GM12878 (cell line): Measurements from ENCODE around the gene CFAP70. TPM values are rescaled to one million over a fixed set of nuclear protein-coding genes. Genes with fewer than 3 reads are reported as not detected.

Experiments used
- ATAC-seq: fragments of 200-7000 bp; cut with Tn5 transposase; 3 replicates; pipeline ENCODE4 v1.9.1; 2020; ENCODE audit warnings: mild to moderate bottlenecking, moderate library complexity
- BruUV-seq: library from RNA; stranded (reverse); fragments of 400-500 nt; replicated peaks from 2 replicates; lab custom pipeline; 2021; lab: Mats Ljungman, UMichigan
- CTCF ChIA-PET: fragments of 300-600 bp; sonication (Branson Sonifier 250); formaldehyde crosslinking; extraction: SDS; loops from one replicate; lab custom pipeline; 2021; ENCODE audit warnings: inconsistent platforms; lab: Yijun Ruan, JAX
- POLR2A ChIA-PET: fragments of 350-600 bp; formaldehyde crosslinking; extraction: SDS; loops from one replicate; lab custom pipeline; 2021; ENCODE audit warnings: inconsistent platforms; lab: Charles Lee
- RAD21 ChIA-PET: fragments of 300-600 bp; sonication (Branson Sonifier 250); formaldehyde crosslinking; loops from one replicate; lab custom pipeline; 2023; ENCODE audit warnings: antibody characterized with exemption; ENCODE audit not compliant: unreplicated experiment; lab: Charles Lee
- SMC1A ChIA-PET: fragments of 300-600 bp; sonication (Branson Sonifier 250); formaldehyde crosslinking; loops from one replicate; lab custom pipeline; 2023; ENCODE audit not compliant: unreplicated experiment, uncharacterized antibody; lab: Charles Lee
- DNase-seq: peaks from one replicate; pipeline ENCODE4 v3.0.0-alpha.2; 2011; ENCODE audit warnings: low read depth, low spot score
- FAIRE-seq: peaks from 3 replicates; lab custom pipeline; 2011; peaks lifted over from hg19 to GRCh38; lab: Jason Lieb, UNC
- H2AFZ ChIP-seq: 2 replicates; pipeline ENCODE4 v1.6.0; 2011; ENCODE audit warnings: low read depth, low read length, control low read depth; ENCODE audit not compliant: control insufficient read depth
- H3K27ac ChIP-seq: 2 replicates; pipeline ENCODE4 v1.5.1; 2011; ENCODE audit warnings: control low read depth; ENCODE audit not compliant: control insufficient read depth, insufficient read depth
- H3K27me3 ChIP-seq, 2 experiments: replicated peaks in 1 of 2; 2 replicates each; pipeline versions ENCODE4 v1.6.0 to v1.6.1; 2011; ENCODE audit warnings: low read length in 1 of 2; ENCODE audit not compliant: control insufficient read depth in 2 of 2, insufficient read depth in 2 of 2
- H3K36me3 ChIP-seq, 2 experiments: 2 replicates each; pipeline ENCODE4 v1.5.1; 2011; ENCODE audit warnings: low read length in 1 of 2; ENCODE audit not compliant: control insufficient read depth in 2 of 2, insufficient read depth in 2 of 2
- H3K4me1 ChIP-seq: 2 replicates; pipeline ENCODE4 v1.6.1; 2011; ENCODE audit warnings: mild to moderate bottlenecking, low read length, moderate library complexity, mixed read lengths; ENCODE audit not compliant: control insufficient read depth, insufficient read depth
- H3K4me2 ChIP-seq: 2 replicates; pipeline ENCODE4 v1.6.0; 2011; ENCODE audit warnings: control low read depth; ENCODE audit not compliant: control insufficient read depth, insufficient read depth
- H3K4me3 ChIP-seq: fragments of 200-600 bp; sonication (generic); 2 replicates; pipeline ENCODE4 v1.5.1; 2016
- H3K79me2 ChIP-seq: 2 replicates; pipeline ENCODE4 v1.6.0; 2011; ENCODE audit warnings: low read length; ENCODE audit not compliant: control insufficient read depth, insufficient read depth
- H3K9ac ChIP-seq: 2 replicates; pipeline ENCODE4 v1.8.0; 2011; ENCODE audit warnings: low read length, control low read depth, mixed read lengths; ENCODE audit not compliant: control insufficient read depth, insufficient read depth
- H3K9me3 ChIP-seq: replicated peaks from 3 replicates; pipeline ENCODE4 v1.5.1; 2011; ENCODE audit warnings: mild to moderate bottlenecking, low read length; ENCODE audit not compliant: control insufficient read depth, insufficient read depth
- H4K20me1 ChIP-seq: 2 replicates; pipeline ENCODE4 v1.6.0; 2011; ENCODE audit not compliant: control insufficient read depth, insufficient read depth
- EGR1 ChIP-seq, 2 experiments: IDR thresholded peaks; 1 replicate in 1 of 2; 2 replicates in 1 of 2; pipeline ENCODE4 v1.6.1; 2011 to 2012; ENCODE audit warnings: low read depth in 2 of 2, low read length in 2 of 2, borderline replicate concordance in 1 of 2, mild to moderate bottlenecking in 1 of 2, moderate library complexity in 1 of 2
- NFYB ChIP-seq: IDR thresholded peaks from 2 replicates; pipeline ENCODE4 v1.6.1; 2011; ENCODE audit warnings: low read depth, mild to moderate bottlenecking, low read length, improper control_type of control experiment, moderate library complexity; ENCODE audit not compliant: insufficient read depth
- RB1 ChIP-seq: fragments of 450-650 bp; formaldehyde crosslinking; IDR thresholded peaks from 2 replicates; pipeline ENCODE4 v1.6.1; 2017; ENCODE audit warnings: mild to moderate bottlenecking, borderline replicate concordance
- USF1 ChIP-seq: IDR thresholded peaks from 2 replicates; pipeline ENCODE4 v1.6.1; 2011; ENCODE audit warnings: borderline replicate concordance, low read depth, mild to moderate bottlenecking, moderate library complexity, mixed read lengths, low read length; ENCODE audit not compliant: insufficient read depth; ENCODE audit errors: extremely low read length
- WGBS: methylation state at CpG from one replicate; pipeline ENCODE4 v1.1.6; 2016; ENCODE audit warnings: low lambda C conversion rate; ENCODE audit not compliant: insufficient replicate concordance, insufficient coverage; ENCODE audit errors: missing lambda C conversion rate; 5-methylcytosine and 5-hydroxymethylcytosine counted together
- in situ Hi-C: fragments of 300-500 bp; cut with MboI; formaldehyde crosslinking; loops from 9 replicates; pipeline ENCODE4 v1.14.3; 2018; ENCODE audit warnings: mixed read lengths
- intact Hi-C: fragments of 100-400 bp; cut with micrococcal nuclease; formaldehyde crosslinking; loops from one replicate; pipeline ENCODE4 v1.14.2; 2022; ENCODE audit not compliant: unreplicated experiment
- polyA plus RNA-seq, 11 experiments: library from polyadenylated mRNA; depleted of rRNA in 4 of 11; unstranded in 6 of 11; stranded (reverse) in 5 of 11; fragments of >200 nt; fragmentation: Nextera tagmentation in 4 of 11; fragmentation: Illumina TruSeq in 1 of 11; extraction: Ambion mirVana in 4 of 11; extraction: Trizol in 1 of 11; gene quantifications; 1 replicate in 1 of 11; 2 replicates in 10 of 11; pipeline versions ENCODE4 v1.2.1 to v1.2.3, GENCODE V29; 2011 to 2016; ENCODE audit warnings: inconsistent platforms in 2 of 11, missing spikeins in 2 of 11, low read depth in 1 of 11
- total RNA-seq, 4 experiments: library from RNA; depleted of rRNA in 3 of 4; stranded (reverse); fragments of >200 nt in 3 of 4; fragmentation: Illumina TruSeq in 1 of 4; extraction: Trizol in 1 of 4; gene quantifications; 2 replicates each; pipeline versions ENCODE4 v1.2.1 to v1.2.3, GENCODE V29; 2013 to 2021
- TF ChIP-seq, protein P1 (sequence below): fragments of 450-650 bp; IDR thresholded peaks from 2 replicates; pipeline ENCODE4 v1.6.1; 2017; ENCODE audit warnings: low read depth, mild to moderate bottlenecking, moderate library complexity
- TF ChIP-seq, protein P2 (sequence below): fragments of 450-650 bp; IDR thresholded peaks from 2 replicates; pipeline ENCODE4 v1.6.1; 2017; ENCODE audit warnings: mild to moderate bottlenecking
- TF ChIP-seq, protein P3 (sequence below): fragments of 450-650 bp; IDR thresholded peaks from 2 replicates; pipeline ENCODE4 v1.6.1; 2018; ENCODE audit warnings: mild to moderate bottlenecking, low read depth, moderate library complexity; ENCODE audit not compliant: partially characterized antibody

The CFAP70 gene
- total and polyA plus RNA-seq, 10 of the 15 experiments (the other 5 are each of a cell fraction or from before 2014, with no cell fraction given), result 0.21 to 1.1 (median 0.42) TPM

- TF ChIP-seq EGR1 (IDR thresholded peaks at IDR 0.05; ENCODE audit: borderline replicate concordance in 1 of 2, low read depth in 2 of 2, low read length in 2 of 2), result no peak
- TF ChIP-seq, protein P1, sequence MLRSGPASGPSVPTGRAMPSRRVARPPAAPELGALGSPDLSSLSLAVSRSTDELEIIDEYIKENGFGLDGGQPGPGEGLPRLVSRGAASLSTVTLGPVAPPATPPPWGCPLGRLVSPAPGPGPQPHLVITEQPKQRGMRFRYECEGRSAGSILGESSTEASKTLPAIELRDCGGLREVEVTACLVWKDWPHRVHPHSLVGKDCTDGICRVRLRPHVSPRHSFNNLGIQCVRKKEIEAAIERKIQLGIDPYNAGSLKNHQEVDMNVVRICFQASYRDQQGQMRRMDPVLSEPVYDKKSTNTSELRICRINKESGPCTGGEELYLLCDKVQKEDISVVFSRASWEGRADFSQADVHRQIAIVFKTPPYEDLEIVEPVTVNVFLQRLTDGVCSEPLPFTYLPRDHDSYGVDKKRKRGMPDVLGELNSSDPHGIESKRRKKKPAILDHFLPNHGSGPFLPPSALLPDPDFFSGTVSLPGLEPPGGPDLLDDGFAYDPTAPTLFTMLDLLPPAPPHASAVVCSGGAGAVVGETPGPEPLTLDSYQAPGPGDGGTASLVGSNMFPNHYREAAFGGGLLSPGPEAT, result peak; percentile 86
- TF ChIP-seq RB1, result no peak
Observed at GRCh38 chr10:73252445-73253224, 106.0 kb downstream of the CFAP70 start, which contains the start of gene MRPS16 (continued).

DNA sequence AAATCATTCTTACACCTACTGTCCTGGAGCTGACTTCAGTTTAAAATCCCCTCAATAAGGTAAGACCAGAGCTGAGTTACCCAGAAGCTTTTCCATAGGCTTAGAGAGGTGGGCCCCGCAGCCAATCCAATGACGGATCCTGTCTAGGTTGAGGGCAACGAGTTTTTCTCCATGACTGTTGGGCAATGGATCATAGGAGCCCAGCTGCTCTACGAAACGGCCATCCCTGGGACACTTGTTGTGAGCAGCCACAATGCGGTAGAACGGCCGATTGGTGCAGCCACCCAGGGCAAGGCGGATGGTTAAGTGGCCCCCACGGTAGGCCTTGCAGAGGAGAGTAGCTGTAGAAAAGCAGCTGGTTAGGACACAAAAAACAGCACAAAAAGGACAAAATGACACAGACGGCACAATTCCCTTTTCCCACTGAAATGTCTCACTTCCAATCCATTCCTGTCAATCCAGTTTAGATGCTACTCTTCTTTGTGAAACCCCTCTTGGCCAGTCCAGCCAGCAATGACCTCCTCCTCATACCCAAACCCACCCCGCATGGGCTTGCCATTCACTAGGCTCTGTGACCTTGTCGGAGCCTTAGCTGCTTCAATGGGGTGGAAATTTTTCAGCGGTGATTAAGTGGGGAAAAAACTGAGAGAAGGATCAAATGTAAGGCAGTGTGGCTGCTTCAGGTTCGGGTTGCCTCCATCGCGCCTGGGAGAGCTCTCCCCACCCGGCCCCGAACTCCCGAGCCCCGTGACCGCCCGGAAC is 106.8 kb downstream of the CFAP70 start:
- RAD21 ChIA-PET, result interaction anchor here (1.6 kb wide), 1 partner anchor 83 kb away, joined by 4 read pairs; no protein-coding TSS in a partner anchor
- H3K27me3 ChIP-seq, result no peaks in the 10 kb centered on the region
- H3K27ac ChIP-seq, result peak overlapping the region; percentile 97
- peaks cover 0 to 10% of the 10 kb centered on the region in 2 experiments; a peak in 2 of 4 replicates for H3K36me3 ChIP-seq
- CTCF ChIA-PET, result interaction anchor here (1.6 to 4.7 kb wide), 2 partner anchors 12 to 159 kb away, joined by 4 to 14 read pairs; no protein-coding TSS in a partner anchor
- H3K4me3 ChIP-seq, result peak overlapping the region; percentile 93
- H3K9ac ChIP-seq, result peak overlapping the region; percentile 100
- FAIRE-seq, result peak; percentile 78
- WGBS, result 5% methylated on average over 23 of the region's 23 CpGs
- H3K4me2 ChIP-seq, result peak overlapping the region; percentile 95
- DNase-seq, result no peak
- BruUV-seq, result TSS peak; percentile 88
- in situ Hi-C loops (no loop called here), intact Hi-C loops (loop anchor here (5.0 kb wide), 1 partner anchor 245 kb away; the partner anchor contains the start of gene PPP3CB)
- H3K79me2 ChIP-seq, result peaks cover 56% of the 10 kb centered on the region
- no peaks in the 10 kb centered on the region for H4K20me1 ChIP-seq
- no peaks in the 10 kb centered on the region for H3K9me3 ChIP-seq
- peak; percentile 70 for ATAC-seq
- SMC1A ChIA-PET, result interaction anchor here (1.2 kb wide), 1 partner anchor 392 kb away, joined by 3 read pairs; no protein-coding TSS in a partner anchor
- peaks cover 13% of the 10 kb centered on the region for H3K4me1 ChIP-seq
- H2AFZ ChIP-seq, result peak overlapping the region; percentile 99
- POLR2A ChIA-PET, result interaction anchor here (0.6 to 1.5 kb wide), 7 partner anchors 9 to 559 kb away, joined by 3 to 7 read pairs (median 3); partner anchors contain the start of gene CFAP70
- TF ChIP-seq, protein P2, sequence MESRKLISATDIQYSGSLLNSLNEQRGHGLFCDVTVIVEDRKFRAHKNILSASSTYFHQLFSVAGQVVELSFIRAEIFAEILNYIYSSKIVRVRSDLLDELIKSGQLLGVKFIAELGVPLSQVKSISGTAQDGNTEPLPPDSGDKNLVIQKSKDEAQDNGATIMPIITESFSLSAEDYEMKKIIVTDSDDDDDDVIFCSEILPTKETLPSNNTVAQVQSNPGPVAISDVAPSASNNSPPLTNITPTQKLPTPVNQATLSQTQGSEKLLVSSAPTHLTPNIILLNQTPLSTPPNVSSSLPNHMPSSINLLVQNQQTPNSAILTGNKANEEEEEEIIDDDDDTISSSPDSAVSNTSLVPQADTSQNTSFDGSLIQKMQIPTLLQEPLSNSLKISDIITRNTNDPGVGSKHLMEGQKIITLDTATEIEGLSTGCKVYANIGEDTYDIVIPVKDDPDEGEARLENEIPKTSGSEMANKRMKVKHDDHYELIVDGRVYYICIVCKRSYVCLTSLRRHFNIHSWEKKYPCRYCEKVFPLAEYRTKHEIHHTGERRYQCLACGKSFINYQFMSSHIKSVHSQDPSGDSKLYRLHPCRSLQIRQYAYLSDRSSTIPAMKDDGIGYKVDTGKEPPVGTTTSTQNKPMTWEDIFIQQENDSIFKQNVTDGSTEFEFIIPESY, result no peak
- TF ChIP-seq USF1, result no peak
- 0 out of 2 replicates have a peak, but pooled peaks have one; percentile 11 for TF ChIP-seq NFYB
- TF ChIP-seq, protein P3, sequence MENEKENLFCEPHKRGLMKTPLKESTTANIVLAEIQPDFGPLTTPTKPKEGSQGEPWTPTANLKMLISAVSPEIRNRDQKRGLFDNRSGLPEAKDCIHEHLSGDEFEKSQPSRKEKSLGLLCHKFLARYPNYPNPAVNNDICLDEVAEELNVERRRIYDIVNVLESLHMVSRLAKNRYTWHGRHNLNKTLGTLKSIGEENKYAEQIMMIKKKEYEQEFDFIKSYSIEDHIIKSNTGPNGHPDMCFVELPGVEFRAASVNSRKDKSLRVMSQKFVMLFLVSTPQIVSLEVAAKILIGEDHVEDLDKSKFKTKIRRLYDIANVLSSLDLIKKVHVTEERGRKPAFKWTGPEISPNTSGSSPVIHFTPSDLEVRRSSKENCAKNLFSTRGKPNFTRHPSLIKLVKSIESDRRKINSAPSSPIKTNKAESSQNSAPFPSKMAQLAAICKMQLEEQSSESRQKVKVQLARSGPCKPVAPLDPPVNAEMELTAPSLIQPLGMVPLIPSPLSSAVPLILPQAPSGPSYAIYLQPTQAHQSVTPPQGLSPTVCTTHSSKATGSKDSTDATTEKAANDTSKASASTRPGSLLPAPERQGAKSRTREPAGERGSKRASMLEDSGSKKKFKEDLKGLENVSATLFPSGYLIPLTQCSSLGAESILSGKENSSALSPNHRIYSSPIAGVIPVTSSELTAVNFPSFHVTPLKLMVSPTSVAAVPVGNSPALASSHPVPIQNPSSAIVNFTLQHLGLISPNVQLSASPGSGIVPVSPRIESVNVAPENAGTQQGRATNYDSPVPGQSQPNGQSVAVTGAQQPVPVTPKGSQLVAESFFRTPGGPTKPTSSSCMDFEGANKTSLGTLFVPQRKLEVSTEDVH, result no peak
